H9 (cell line): ENCODE data around the gene ADCY4. TPM values are rescaled to one million over a fixed set of nuclear protein-coding genes. Genes with fewer than 3 reads are reported as not detected.

ENCODE experiments used
- DNase-seq: peaks from one replicate; pipeline ENCODE4 v3.0.0-alpha.2; 2017
- H2AFZ ChIP-seq: one replicate; pipeline ENCODE4 v1.6.1; 2013; ENCODE audit warnings: mild to moderate bottlenecking, low read length, control low read depth, moderate library complexity
- H2AK5ac ChIP-seq: 2 replicates; pipeline ENCODE4 v1.6.1; 2013; ENCODE audit warnings: low read length, control low read depth, mixed read lengths; ENCODE audit not compliant: insufficient read length
- H2BK120ac ChIP-seq: one replicate; pipeline ENCODE4 v1.6.1; 2013; ENCODE audit warnings: low read depth, mild to moderate bottlenecking, low read length, control low read depth, inconsistent platforms; ENCODE audit not compliant: poor library complexity, severe bottlenecking
- H2BK12ac ChIP-seq: 2 replicates; pipeline ENCODE4 v1.6.1; 2013; ENCODE audit warnings: low read length, control low read depth, mixed read lengths, low read depth; ENCODE audit not compliant: insufficient read length
- H2BK15ac ChIP-seq: 2 replicates; pipeline ENCODE4 v1.6.1; 2013; ENCODE audit warnings: low read depth, low read length, control low read depth
- H2BK20ac ChIP-seq: one replicate; pipeline ENCODE4 v1.6.1; 2013; ENCODE audit warnings: low read depth, mild to moderate bottlenecking, low read length, control low read depth, inconsistent platforms; ENCODE audit not compliant: poor library complexity, severe bottlenecking
- H2BK5ac ChIP-seq: 2 replicates; pipeline ENCODE4 v1.6.1; 2013; ENCODE audit warnings: low read length, control low read depth, mixed read lengths; ENCODE audit not compliant: insufficient read length
- H3K14ac ChIP-seq: 2 replicates; pipeline ENCODE4 v1.6.1; 2013; ENCODE audit warnings: low read length, control low read depth; ENCODE audit not compliant: insufficient read depth
- H3K18ac ChIP-seq: 2 replicates; pipeline ENCODE4 v1.6.1; 2013; ENCODE audit warnings: low read depth, mild to moderate bottlenecking, mixed read lengths, low read length, control low read depth; ENCODE audit not compliant: insufficient read length
- H3K23ac ChIP-seq: 2 replicates; pipeline ENCODE4 v1.6.1; 2013; ENCODE audit warnings: low read length, control low read depth, mixed read lengths, low read depth; ENCODE audit not compliant: insufficient read length
- H3K23me2 ChIP-seq: 2 replicates; pipeline ENCODE4 v1.6.1; 2013; ENCODE audit warnings: low read depth, mild to moderate bottlenecking, mixed read lengths, low read length, control low read depth; ENCODE audit not compliant: insufficient read length, poor library complexity, severe bottlenecking
- H3K27ac ChIP-seq: 2 replicates; pipeline ENCODE4 v1.5.1; 2013; ENCODE audit warnings: low read length, control low read depth, mixed read lengths, low read depth; ENCODE audit not compliant: insufficient read length
- H3K27me3 ChIP-seq: 2 replicates; pipeline ENCODE4 v1.6.1; 2013; ENCODE audit warnings: low read length, control low read depth, inconsistent platforms; ENCODE audit not compliant: insufficient read depth
- H3K4ac ChIP-seq: 2 replicates; pipeline ENCODE4 v1.6.1; 2013; ENCODE audit warnings: low read depth, mild to moderate bottlenecking, control low read depth, inconsistent platforms, low read length, moderate library complexity
- H3K4me1 ChIP-seq: 2 replicates; pipeline ENCODE4 v1.6.1; 2013; ENCODE audit warnings: low read length, control low read depth, inconsistent platforms; ENCODE audit not compliant: insufficient read depth
- H3K4me2 ChIP-seq: 2 replicates; pipeline ENCODE4 v1.6.1; 2013; ENCODE audit warnings: low read length, control low read depth, mixed read lengths; ENCODE audit not compliant: insufficient read length, insufficient read depth
- H3K56ac ChIP-seq: 2 replicates; pipeline ENCODE4 v1.6.1; 2013; ENCODE audit warnings: low read depth, mild to moderate bottlenecking, mixed read lengths, low read length, control low read depth; ENCODE audit not compliant: insufficient read length
- H3K79me1 ChIP-seq: 2 replicates; pipeline ENCODE4 v1.6.1; 2013; ENCODE audit warnings: low read depth, mild to moderate bottlenecking, moderate library complexity, low read length, control low read depth, inconsistent platforms; ENCODE audit not compliant: insufficient read depth, poor library complexity, severe bottlenecking
- H3K79me2 ChIP-seq: 2 replicates; pipeline ENCODE4 v1.6.1; 2013; ENCODE audit warnings: low read length, control low read depth, inconsistent platforms; ENCODE audit not compliant: insufficient read depth
- H3K9ac ChIP-seq: 2 replicates; pipeline ENCODE4 v1.6.1; 2013; ENCODE audit warnings: low read length, control low read depth, mixed read lengths; ENCODE audit not compliant: insufficient read length; ENCODE audit errors: extremely low read depth
- H3K9me3 ChIP-seq: one replicate; pipeline ENCODE4 v1.6.1; 2013; ENCODE audit warnings: low read depth, low read length, inconsistent platforms; ENCODE audit not compliant: control insufficient read depth
- H3T11ph ChIP-seq: one replicate; pipeline ENCODE4 v1.6.1; 2013; ENCODE audit warnings: mild to moderate bottlenecking, low read length, control low read depth, inconsistent platforms
- H4K20me1 ChIP-seq: one replicate; pipeline ENCODE4 v1.6.1; 2013; ENCODE audit not compliant: control insufficient read depth, insufficient read length, insufficient read depth
- H4K5ac ChIP-seq: 2 replicates; pipeline ENCODE4 v1.6.1; 2013; ENCODE audit warnings: low read depth, mild to moderate bottlenecking, mixed read lengths, low read length, control low read depth; ENCODE audit not compliant: insufficient read length
- H4K8ac ChIP-seq: replicated peaks from 2 replicates; pipeline ENCODE4 v1.6.1; 2013; ENCODE audit warnings: low read length, control low read depth, mixed read lengths, low read depth; ENCODE audit not compliant: insufficient read length
- H4K91ac ChIP-seq: 2 replicates; pipeline ENCODE4 v1.6.1; 2013; ENCODE audit warnings: low read depth, mild to moderate bottlenecking, moderate library complexity, mixed read lengths, low read length, control low read depth; ENCODE audit not compliant: insufficient read length
- H3K27ac Mint-ChIP-seq, 3 experiments: 2 replicates in 2 of 3; 3 replicates in 1 of 3; pipeline ENCODE4 v1.8.0; 2020 to 2021; ENCODE audit warnings: mixed read lengths in 3 of 3, mild to moderate bottlenecking in 1 of 3, moderate library complexity in 1 of 3
- H3K27me3 Mint-ChIP-seq: 2 replicates; pipeline ENCODE4 v1.8.0; 2021; ENCODE audit warnings: low read depth, mild to moderate bottlenecking, moderate library complexity, mixed read lengths
- H3K36me3 Mint-ChIP-seq, 3 experiments: 2 replicates in 2 of 3; 3 replicates in 1 of 3; pipeline ENCODE4 v1.8.0; 2020 to 2021; ENCODE audit warnings: low read depth in 3 of 3, mixed read lengths in 3 of 3; ENCODE audit not compliant: insufficient read depth in 1 of 3
- H3K4me1 Mint-ChIP-seq, 2 experiments: 2 replicates each; pipeline ENCODE4 v1.8.0; 2020; ENCODE audit warnings: mixed read lengths in 2 of 2
- H3K4me3 Mint-ChIP-seq, 2 experiments: 2 replicates in 1 of 2; 3 replicates in 1 of 2; pipeline ENCODE4 v1.8.0; 2020 to 2021; ENCODE audit warnings: mild to moderate bottlenecking in 2 of 2, mixed read lengths in 2 of 2, moderate library complexity in 1 of 2
- H3K9me3 Mint-ChIP-seq, 2 experiments: 2 replicates in 1 of 2; 3 replicates in 1 of 2; pipeline ENCODE4 v1.8.0; 2020; ENCODE audit warnings: mild to moderate bottlenecking in 2 of 2, mixed read lengths in 2 of 2, moderate library complexity in 1 of 2
- WGBS: extraction: QIAGEN DNeasy Blood & Tissue Kit; methylation state at CpG from one replicate; pipeline ENCODE4 v1.1.7; 2013; ENCODE audit warnings: missing lambda C conversion rate, low lambda C conversion rate, mixed read lengths; ENCODE audit not compliant: insufficient read length; ENCODE audit errors: extremely low coverage; 5-methylcytosine and 5-hydroxymethylcytosine counted together
- total RNA-seq: library from RNA; stranded (reverse); gene quantifications from 2 replicates; pipeline ENCODE4 v1.2.1, GENCODE V29; 2021
- TF ChIP-seq, protein P1 (sequence below): fragments of 200-600 bp; sonication (generic); conservative IDR thresholded peaks from 3 replicates; pipeline ENCODE4 v1.8.0; 2021; ENCODE audit warnings: antibody characterized with exemption, mild to moderate bottlenecking

Gene ADCY4
- total RNA-seq, 1 experiment from 2014 or later, result 0.09 TPM

DNA sequence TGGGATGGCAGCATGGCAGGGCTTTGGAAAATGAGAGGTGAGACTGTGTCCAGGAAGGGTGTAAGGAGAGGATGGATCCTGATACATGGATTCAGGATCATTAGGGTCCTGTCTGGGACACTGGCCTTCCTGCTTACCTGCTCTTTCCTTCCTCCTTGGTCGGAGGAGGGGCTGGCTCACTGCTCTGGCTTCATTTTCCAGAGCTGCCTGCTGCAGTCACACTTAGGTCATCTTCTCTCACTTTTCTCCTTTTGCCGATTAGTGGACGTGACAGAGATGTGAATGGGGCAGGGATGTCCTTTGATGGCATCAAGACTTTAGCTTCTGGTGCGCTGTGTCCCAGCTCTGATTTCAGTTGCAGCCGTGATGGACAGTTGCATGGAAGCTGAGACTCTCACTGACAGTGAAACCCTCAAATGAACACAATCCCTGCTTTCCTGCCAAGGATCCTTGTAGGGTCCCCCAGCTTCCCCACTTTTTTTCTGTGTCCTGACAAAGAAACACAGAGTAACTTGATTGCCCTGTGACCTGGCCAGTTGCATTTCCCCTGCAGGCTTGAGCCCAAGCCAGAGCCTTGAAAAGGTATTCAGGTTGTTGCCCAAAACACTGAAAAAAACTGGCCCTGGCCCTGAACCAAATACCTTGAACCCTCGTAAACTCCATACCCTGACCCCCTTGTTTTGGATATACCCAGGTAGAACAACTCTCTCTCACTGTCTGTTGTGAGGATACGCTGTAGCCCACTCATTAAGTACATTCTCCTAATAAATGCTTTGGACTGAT, 26.3 kb downstream of the ADCY4 start:
- DNase-seq, result no peak
- Histone ChIP-seq H2BK20ac (no peak overlapping the region), H3K23ac (no peak overlapping the region), H2BK12ac (no peak overlapping the region), H3K14ac (no peak overlapping the region), H3K4ac (no peak overlapping the region), H3K79me2 (no peaks in the 10 kb centered on the region), H2AFZ (no peak overlapping the region), H3K27ac (no peak overlapping the region), H3K9ac (no peak overlapping the region), H3K9me3 (no peaks in the 10 kb centered on the region), H3K56ac (no peak overlapping the region), H4K5ac (no peak overlapping the region), H2BK15ac (no peak overlapping the region), H3K27me3 (no peaks in the 10 kb centered on the region), H4K20me1 (no peaks in the 10 kb centered on the region), H2BK120ac (no peak overlapping the region), H4K91ac (no peak overlapping the region), H3K4me2 (no peak overlapping the region), H3K23me2 (no peaks in the 10 kb centered on the region), H4K8ac (no peak overlapping the region), H3T11ph (no peak overlapping the region), H2BK5ac (no peak overlapping the region), H3K4me1 (no peaks in the 10 kb centered on the region), H2AK5ac (no peak overlapping the region), H3K79me1 (no peaks in the 10 kb centered on the region), H3K18ac (no peak overlapping the region)
- H3K4me1 Mint-ChIP-seq, result peaks cover 5 to 6% of the 10 kb centered on the region in 2 experiments; a peak in 3 of 4 replicates
- no peak overlapping the region; a peak in 1 of 7 replicates for H3K27ac Mint-ChIP-seq
- no CpG with 5 or more reads among the region's 7 CpGs for WGBS
- H3K4me3 Mint-ChIP-seq, result no peak overlapping the region
- no peaks in the 10 kb centered on the region for H3K9me3 Mint-ChIP-seq
- TF ChIP-seq, protein P1, sequence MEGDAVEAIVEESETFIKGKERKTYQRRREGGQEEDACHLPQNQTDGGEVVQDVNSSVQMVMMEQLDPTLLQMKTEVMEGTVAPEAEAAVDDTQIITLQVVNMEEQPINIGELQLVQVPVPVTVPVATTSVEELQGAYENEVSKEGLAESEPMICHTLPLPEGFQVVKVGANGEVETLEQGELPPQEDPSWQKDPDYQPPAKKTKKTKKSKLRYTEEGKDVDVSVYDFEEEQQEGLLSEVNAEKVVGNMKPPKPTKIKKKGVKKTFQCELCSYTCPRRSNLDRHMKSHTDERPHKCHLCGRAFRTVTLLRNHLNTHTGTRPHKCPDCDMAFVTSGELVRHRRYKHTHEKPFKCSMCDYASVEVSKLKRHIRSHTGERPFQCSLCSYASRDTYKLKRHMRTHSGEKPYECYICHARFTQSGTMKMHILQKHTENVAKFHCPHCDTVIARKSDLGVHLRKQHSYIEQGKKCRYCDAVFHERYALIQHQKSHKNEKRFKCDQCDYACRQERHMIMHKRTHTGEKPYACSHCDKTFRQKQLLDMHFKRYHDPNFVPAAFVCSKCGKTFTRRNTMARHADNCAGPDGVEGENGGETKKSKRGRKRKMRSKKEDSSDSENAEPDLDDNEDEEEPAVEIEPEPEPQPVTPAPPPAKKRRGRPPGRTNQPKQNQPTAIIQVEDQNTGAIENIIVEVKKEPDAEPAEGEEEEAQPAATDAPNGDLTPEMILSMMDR, result no peak; the same call in 1 of the 3 replicates
- peaks cover 28 to 60% (median 44%) of the 10 kb centered on the region in 3 experiments for H3K36me3 Mint-ChIP-seq
- H3K27me3 Mint-ChIP-seq, result no peaks in the 10 kb centered on the region
